K562 (cell line): Measurements from ENCODE around the gene MYLIP. TPM values are rescaled to one million over a fixed set of nuclear protein-coding genes. Genes with fewer than 3 reads are reported as not detected.

Experiments used
- BMI1 ChIP-seq: fragments of 150-350 bp; IDR thresholded peaks from 2 replicates; pipeline ENCODE4 v1.6.1; 2014; ENCODE audit warnings: low read length
- CCAR2 ChIP-seq: fragments of 200-400 bp; formaldehyde crosslinking; IDR thresholded peaks from 2 replicates; pipeline ENCODE4 v1.6.1; 2017; ENCODE audit warnings: mild to moderate bottlenecking, low read depth, low read length
- CEBPB ChIP-seq: fragments of 450-650 bp; IDR thresholded peaks from 2 replicates; pipeline ENCODE4 v1.6.1; 2016; ENCODE audit warnings: missing genetic modification characterization, missing compliant biosample characterization
- DPF2 ChIP-seq: fragments of 450-650 bp; IDR thresholded peaks from 2 replicates; pipeline ENCODE4 v1.6.1; 2016
- EZH2 ChIP-seq: IDR thresholded peaks from 2 replicates; pipeline ENCODE4 v1.6.1; 2012; ENCODE audit warnings: low read depth, mild to moderate bottlenecking, inconsistent platforms, low read length, borderline replicate concordance
- GTF2F1 ChIP-seq: IDR thresholded peaks from 2 replicates; pipeline ENCODE4 v1.6.1; 2011; ENCODE audit warnings: low read depth, low read length, improper control_type of control experiment
- HMGN3 ChIP-seq: IDR thresholded peaks from 2 replicates; pipeline ENCODE4 v1.6.1; 2011; ENCODE audit warnings: borderline replicate concordance, low read depth, mild to moderate bottlenecking, mixed read lengths, low read length; ENCODE audit not compliant: insufficient read length; ENCODE audit errors: extremely low read depth
- HNRNPL ChIP-seq: fragments of 200-400 bp; formaldehyde crosslinking; IDR thresholded peaks from 2 replicates; pipeline ENCODE4 v1.6.1; 2017; ENCODE audit warnings: low read depth, mild to moderate bottlenecking, low read length
- MAFG ChIP-seq: fragments of 450-650 bp; conservative IDR thresholded peaks from 2 replicates; pipeline ENCODE4 v1.6.1; 2016; ENCODE audit warnings: missing genetic modification characterization, missing compliant biosample characterization
- MYC ChIP-seq, 2 experiments: fragments of 250-450 bp in 1 of 2; sonication (Bioruptor Pico) in 1 of 2; IDR thresholded peaks; 2 replicates each; pipeline versions ENCODE4 v1.5.1 to v1.6.1; 2012 to 2021; ENCODE audit warnings: low read depth in 2 of 2, borderline replicate concordance in 1 of 2, improper control_type of control experiment in 1 of 2, low read length in 1 of 2, mild to moderate bottlenecking in 1 of 2, moderate library complexity in 1 of 2
- NELFE ChIP-seq: IDR thresholded peaks from 2 replicates; pipeline ENCODE4 v1.6.1; 2011; ENCODE audit warnings: mild to moderate bottlenecking; ENCODE audit not compliant: insufficient read depth, insufficient read length
- PCBP2 ChIP-seq: fragments of 200-400 bp; formaldehyde crosslinking; IDR thresholded peaks from 2 replicates; pipeline ENCODE4 v1.6.1; 2018; ENCODE audit warnings: low read length, low read depth, mild to moderate bottlenecking, moderate library complexity; ENCODE audit not compliant: poor library complexity, severe bottlenecking
- PHF8 ChIP-seq: fragments of 200-600 bp; sonication (generic); IDR thresholded peaks from 2 replicates; pipeline ENCODE4 v1.6.1; 2012; ENCODE audit warnings: mixed run types, mild to moderate bottlenecking, inconsistent platforms, low read length, moderate library complexity, borderline replicate concordance
- POLR2AphosphoS5 ChIP-seq: IDR thresholded peaks from 2 replicates; pipeline ENCODE4 v1.6.1; 2011; ENCODE audit warnings: mild to moderate bottlenecking, low read depth, low read length, moderate library complexity; ENCODE audit not compliant: control insufficient read depth, insufficient read depth
- POLR2G ChIP-seq: fragments of 200-400 bp; formaldehyde crosslinking; IDR thresholded peaks from 2 replicates; pipeline ENCODE4 v1.6.1; 2017; ENCODE audit warnings: low read depth, mild to moderate bottlenecking, antibody characterized with exemption, low read length, moderate library complexity
- RBFOX2 ChIP-seq: fragments of 200-400 bp; formaldehyde crosslinking; IDR thresholded peaks from 2 replicates; pipeline ENCODE4 v1.6.1; 2017; ENCODE audit warnings: low read depth, mild to moderate bottlenecking, low read length, moderate library complexity
- RNF2 ChIP-seq: sonication (generic); IDR thresholded peaks from 2 replicates; pipeline ENCODE4 v1.6.1; 2016
- SMARCA5 ChIP-seq: fragments of 450-650 bp; IDR thresholded peaks from 2 replicates; pipeline ENCODE4 v1.6.1; 2016
- TAL1 ChIP-seq: fragments of 450-650 bp; IDR thresholded peaks from 2 replicates; pipeline ENCODE4 v1.6.1; 2016; ENCODE audit warnings: mild to moderate bottlenecking
- TBL1XR1 ChIP-seq, 2 experiments: IDR thresholded peaks; 2 replicates each; pipeline ENCODE4 v1.6.1; 2012; ENCODE audit warnings: improper control_type of control experiment in 2 of 2, low read length in 2 of 2, mild to moderate bottlenecking in 1 of 2
- TFAM ChIP-seq: fragments of 250-450 bp; sonication (Bioruptor Pico); conservative IDR thresholded peaks from 2 replicates; pipeline ENCODE4 v1.5.0; 2021; ENCODE audit warnings: mild to moderate bottlenecking, moderate library complexity
- ZBED1 ChIP-seq: IDR thresholded peaks from 2 replicates; pipeline ENCODE4 v1.6.1; 2014
- ZBTB1 ChIP-seq: sonication (generic); formaldehyde crosslinking; IDR thresholded peaks from 2 replicates; pipeline ENCODE4 v1.8.1; 2023; ENCODE audit warnings: missing genetic modification reagents, low read depth, mild to moderate bottlenecking, borderline replicate concordance
- ZC3H8 ChIP-seq: fragments of 450-650 bp; IDR thresholded peaks from 2 replicates; pipeline ENCODE4 v1.6.1; 2017
- ZKSCAN1 ChIP-seq: fragments of 150-350 bp; IDR thresholded peaks from 2 replicates; pipeline ENCODE4 v1.6.1; 2016; ENCODE audit warnings: low read depth, low read length
- ZNF175 ChIP-seq: fragments of 200-800 bp; sonication (Bioruptor generic); IDR thresholded peaks from 2 replicates; pipeline ENCODE4 v1.6.1; 2016; ENCODE audit warnings: low read depth, mild to moderate bottlenecking, missing genetic modification characterization, missing compliant biosample characterization
- ZNF224 ChIP-seq: sonication (generic); formaldehyde crosslinking; IDR thresholded peaks from 2 replicates; pipeline ENCODE4 v1.8.0; 2022; ENCODE audit warnings: mild to moderate bottlenecking, missing genetic modification reagents
- polyA plus RNA-seq, 8 experiments: library from polyadenylated mRNA; depleted of rRNA in 4 of 8; stranded (reverse) in 5 of 8; unstranded in 3 of 8; fragments of >200 nt; fragmentation: Nextera tagmentation in 2 of 8; fragmentation: Illumina TruSeq in 1 of 8; extraction: Ambion mirVana in 2 of 8; extraction: Trizol in 1 of 8; gene quantifications; 2 replicates each; pipeline versions ENCODE4 v1.2.1 to v1.2.3, GENCODE V29; 2011 to 2014; ENCODE audit warnings: inconsistent platforms in 1 of 8, missing spikeins in 1 of 8
- total RNA-seq, 7 experiments: library from RNA; depleted of rRNA in 6 of 7; stranded (reverse); fragments of >200 nt in 6 of 7; fragmentation: Illumina TruSeq in 2 of 7; extraction: Trizol in 2 of 7; gene quantifications; 2 replicates each; pipeline versions ENCODE4 v1.2.1 to v1.2.3, GENCODE V29; 2011 to 2021; ENCODE audit warnings: low replicate concordance in 1 of 7
- TF ChIP-seq, protein P1 (sequence below): fragments of 250-450 bp; sonication (Bioruptor Pico); IDR thresholded peaks from 2 replicates; pipeline ENCODE4 v1.5.0; 2021
- TF ChIP-seq, protein P2 (sequence below): fragments of 250-450 bp; sonication (Bioruptor Pico); IDR thresholded peaks from 2 replicates; pipeline ENCODE4 v1.6.1; 2021; ENCODE audit warnings: mild to moderate bottlenecking

Gene MYLIP
- total and polyA plus RNA-seq, 9 of the 15 experiments (the other 6 are each of a cell fraction or from before 2014, with no cell fraction given): 10.8 to 43.5 (median 31.5) TPM

DNA sequence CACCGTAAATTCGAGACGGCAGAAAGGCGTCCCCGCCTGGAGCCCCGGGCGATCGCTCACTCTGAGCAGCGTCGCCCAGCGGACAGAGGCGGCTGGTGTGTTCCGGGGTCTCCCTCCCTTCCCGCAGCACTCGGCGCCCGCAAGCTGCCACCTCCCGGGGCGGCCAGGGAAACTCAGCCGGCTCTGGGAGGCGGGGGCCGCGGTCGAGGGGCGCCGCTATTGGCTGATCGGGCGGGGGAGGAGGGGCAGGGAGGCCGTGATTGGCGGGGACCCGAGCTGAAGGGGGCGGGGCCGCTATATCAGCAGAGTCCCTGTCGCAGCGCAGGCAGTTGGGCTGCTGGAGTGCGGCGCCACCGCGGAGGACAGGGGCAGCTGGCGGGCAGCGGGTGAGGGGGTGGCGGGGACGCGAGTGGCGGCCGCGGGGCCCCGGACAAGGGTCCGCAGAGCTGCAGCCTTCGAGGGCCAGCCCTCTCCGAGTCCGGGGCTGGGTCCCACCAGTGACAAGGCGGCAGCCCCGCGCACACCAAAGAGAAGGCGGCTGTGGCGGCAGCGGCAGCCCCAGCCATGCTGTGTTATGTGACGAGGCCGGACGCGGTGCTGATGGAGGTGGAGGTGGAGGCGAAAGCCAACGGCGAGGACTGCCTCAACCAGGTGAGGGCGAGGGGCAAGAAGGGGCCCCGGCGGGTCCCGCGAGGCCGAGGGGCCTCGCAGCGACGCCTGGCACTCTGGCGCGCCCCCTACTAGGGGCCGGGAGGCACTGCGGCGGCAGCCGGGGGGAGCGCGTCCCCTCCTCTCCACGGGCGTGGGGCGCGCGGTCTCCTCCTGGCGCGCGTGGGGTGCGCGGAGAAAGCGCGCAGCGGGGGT lies at the start of gene MYLIP (continued):
- TF ChIP-seq, protein P1, sequence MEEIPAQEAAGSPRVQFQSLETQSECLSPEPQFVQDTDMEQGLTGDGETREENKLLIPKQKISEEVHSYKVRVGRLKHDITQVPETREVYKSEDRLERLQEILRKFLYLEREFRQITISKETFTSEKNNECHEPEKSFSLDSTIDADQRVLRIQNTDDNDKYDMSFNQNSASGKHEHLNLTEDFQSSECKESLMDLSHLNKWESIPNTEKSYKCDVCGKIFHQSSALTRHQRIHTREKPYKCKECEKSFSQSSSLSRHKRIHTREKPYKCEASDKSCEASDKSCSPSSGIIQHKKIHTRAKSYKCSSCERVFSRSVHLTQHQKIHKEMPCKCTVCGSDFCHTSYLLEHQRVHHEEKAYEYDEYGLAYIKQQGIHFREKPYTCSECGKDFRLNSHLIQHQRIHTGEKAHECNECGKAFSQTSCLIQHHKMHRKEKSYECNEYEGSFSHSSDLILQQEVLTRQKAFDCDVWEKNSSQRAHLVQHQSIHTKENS (CRISPR knock-in tag): peak; percentile 91
- TF ChIP-seq PCBP2 (peak; percentile 98), TAL1 (no peak), POLR2AphosphoS5 (peak; percentile 99), ZBED1 (peak; percentile 90; the same call in 1 of the 2 replicates), HMGN3 (peak; percentile 72), ZBTB1 (CRISPR knock-in tag) (peak; percentile 92; the same call in 1 of the 2 replicates), SMARCA5 (no peak; the same call in 1 of the 2 replicates), DPF2 (0 out of 2 replicates have a peak, but pooled peaks have one; percentile 58), RBFOX2 (peak; percentile 97), ZC3H8 (no peak), NELFE (peak; percentile 92), HNRNPL (peak; percentile 84), MYC (IDR thresholded peaks at IDR 0.05; ENCODE audit: low read depth, low read length) (peak; percentile 61), MYC (CRISPR knock-in tag; IDR thresholded peaks at IDR 0.05; ENCODE audit: borderline replicate concordance, low read depth) (no peak; the same call in 1 of the 2 replicates), ZKSCAN1 (peak; percentile 69; the same call in 1 of the 2 replicates), CEBPB (no peak), TBL1XR1 (IDR thresholded peaks at IDR 0.05; ENCODE audit: low read length in 2 of 2) (peak; percentile 53 to 72; a peak in 1 of 4 replicates), RNF2 (peak; percentile 90), ZNF175 (CRISPR knock-in tag) (no peak), TFAM (no peak), BMI1 (no peak), MAFG (tag) (no peak), ZNF224 (CRISPR knock-in tag) (no peak), PHF8 (peak; percentile 97), CCAR2 (no peak), EZH2 (no peak), GTF2F1 (peak; percentile 84; the same call in 1 of the 2 replicates), POLR2G (peak; percentile 99)
- TF ChIP-seq, protein P2, sequence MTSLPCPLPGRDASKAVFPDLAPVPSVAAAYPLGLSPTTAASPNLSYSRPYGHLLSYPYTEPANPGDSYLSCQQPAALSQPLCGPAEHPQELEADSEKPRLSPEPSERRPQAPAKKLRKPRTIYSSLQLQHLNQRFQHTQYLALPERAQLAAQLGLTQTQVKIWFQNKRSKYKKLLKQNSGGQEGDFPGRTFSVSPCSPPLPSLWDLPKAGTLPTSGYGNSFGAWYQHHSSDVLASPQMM (CRISPR knock-in tag): no peak
